ENCODE results near the gene ARHGAP4.

Gene ARHGAP4

DNA sequence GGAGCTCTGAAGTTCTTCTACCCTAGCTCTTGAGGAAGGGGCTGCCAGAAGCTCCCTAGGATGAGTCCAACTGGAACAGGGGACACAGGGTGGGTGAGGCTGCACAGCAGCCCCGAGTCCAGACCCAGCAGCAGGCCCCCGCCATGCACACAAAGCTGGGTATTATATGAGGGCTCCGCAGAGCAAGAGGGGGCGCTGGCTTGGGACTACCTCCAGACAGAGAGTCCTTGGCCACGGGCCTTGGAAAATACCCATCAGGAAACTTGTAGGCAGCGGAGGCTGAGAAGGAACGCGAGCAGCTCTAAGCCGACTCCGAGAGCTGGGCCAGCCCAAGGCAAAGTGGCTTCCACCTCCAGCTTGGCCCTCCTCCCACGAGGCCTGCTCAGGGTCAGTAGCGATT, 37.5 kb upstream of the ARHGAP4 start:
- no peak for DNase-seq (ENCODE audit: low read depth)

GRCh38 chrX:153961292-153961691, 35.2 kb upstream of the ARHGAP4 start:
- no peak for DNase-seq (ENCODE audit: low read depth)

- no peak for DNase-seq (ENCODE audit: low read depth)
Measured at GRCh38 chrX:153960786-153961185, 34.7 kb upstream of the ARHGAP4 start.

GRCh38 chrX:153960077-153960476, 34.0 kb upstream of the ARHGAP4 start:
- no peak for DNase-seq (ENCODE audit: low read depth)

DNA sequence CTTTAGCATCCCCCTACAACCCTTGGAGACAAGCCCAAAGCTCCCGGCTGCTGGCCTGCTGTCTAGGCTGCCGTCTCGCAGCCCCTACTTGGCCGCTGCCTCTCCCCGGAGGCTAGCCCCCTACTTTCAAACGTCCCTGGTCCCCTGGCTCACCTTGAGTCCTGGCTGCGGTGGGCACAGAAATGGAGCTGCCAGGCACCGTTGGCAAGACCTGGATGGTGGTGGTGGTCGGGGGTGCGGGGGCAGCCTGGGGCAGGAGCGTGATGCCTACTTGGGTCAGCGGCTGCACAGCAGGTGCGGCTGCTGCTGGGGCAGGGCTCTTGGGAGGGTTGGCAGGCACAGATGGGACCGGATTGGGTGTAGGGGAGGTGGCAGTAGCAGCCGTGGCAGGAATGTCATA, 33.6 kb upstream of the ARHGAP4 start:
- no peak for DNase-seq (ENCODE audit: low read depth)

DNA sequence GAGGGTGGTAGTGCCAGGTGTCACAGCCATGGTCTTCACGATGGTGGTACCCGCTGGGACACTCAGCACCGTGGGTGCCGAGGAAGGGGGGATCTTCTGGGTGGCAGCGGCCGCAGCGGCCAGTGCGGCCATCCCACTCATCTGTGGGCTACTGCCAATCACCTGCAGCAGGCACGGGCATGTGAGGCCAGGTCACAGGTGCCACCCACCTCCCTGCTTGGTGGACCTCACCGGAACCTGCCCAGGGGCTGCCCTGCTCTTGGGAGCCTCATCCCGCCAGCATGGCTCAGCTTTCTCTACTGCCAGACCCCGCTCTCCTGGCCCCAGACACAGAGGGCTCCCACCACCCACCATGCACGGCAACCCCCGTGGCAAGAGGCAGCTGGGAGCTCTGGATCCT, 32.5 kb upstream of the ARHGAP4 start:
- no peak for DNase-seq (ENCODE audit: low read depth)

- DNase-seq (ENCODE audit: low read depth) = no peak
Measured at GRCh38 chrX:153957224-153957623, 31.2 kb upstream of the ARHGAP4 start.

DNA sequence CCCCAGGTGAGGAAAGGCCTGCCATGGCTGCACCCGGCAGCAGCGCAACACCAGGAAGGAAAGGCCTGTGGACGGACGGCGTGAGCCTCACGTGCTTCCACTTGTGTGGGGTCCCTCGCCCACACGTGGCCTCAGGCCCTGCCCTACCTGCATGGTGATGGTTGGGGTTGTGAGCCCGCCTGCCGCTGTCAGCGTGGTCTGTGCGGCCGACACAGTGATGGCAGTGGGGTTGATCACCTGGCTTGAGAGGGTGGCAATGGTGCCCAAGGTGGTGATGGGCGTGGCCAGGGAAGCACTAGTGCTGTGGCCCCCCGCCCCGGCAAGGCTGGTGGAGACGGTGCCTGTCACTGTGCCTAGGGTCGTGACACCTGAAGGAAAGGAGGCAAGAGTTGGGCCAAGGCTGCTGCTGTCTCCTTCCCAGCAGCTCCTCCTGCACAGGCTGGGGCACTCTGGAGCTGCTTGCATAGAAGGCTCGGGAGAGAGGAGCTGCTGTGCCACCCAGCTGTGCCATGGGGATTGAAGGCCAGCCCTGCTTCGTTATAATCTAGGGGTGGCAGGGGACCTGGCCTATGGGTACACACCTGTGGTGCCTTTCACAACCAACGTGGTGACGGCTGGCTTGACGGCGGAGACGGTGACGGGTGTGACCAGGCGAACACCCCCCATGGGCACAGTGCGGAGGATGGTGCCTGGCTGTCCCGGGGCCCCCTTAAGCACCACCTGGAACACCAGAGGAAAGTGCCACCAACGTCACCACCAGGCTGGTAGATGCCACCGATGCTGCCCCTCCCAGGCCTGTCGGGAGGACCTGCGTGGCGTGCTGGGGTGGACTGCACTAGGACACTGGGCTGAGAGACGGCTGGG, 30.2 kb upstream of the ARHGAP4 start:
- DNase-seq (ENCODE audit: low read depth) = no peak

DNA sequence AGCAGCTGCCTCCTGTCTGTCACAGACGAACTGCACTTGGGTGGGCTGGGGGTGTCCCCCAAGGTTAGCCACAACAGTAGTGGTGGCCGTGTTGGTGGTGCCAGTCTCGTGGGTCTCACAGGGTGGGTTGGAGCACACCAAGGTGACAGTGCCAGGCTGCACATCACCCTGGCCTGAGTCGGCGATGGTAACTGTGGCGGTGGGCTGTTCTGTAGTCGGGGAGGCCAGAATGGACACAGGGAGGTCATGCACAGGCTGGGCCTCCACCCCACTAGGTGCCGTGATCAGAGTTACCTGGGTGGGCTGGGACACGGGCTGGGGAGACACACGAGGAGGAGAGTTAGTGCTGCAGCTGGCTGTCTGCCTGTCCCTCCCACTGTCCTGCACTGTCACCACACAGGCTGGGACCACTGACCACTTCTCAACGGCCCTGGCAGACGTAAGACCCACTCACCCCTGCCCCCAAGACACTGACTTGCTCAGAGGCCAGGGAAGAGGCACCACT, 29.2 kb upstream of the ARHGAP4 start:
- DNase-seq (ENCODE audit: low read depth) = no peak

GRCh38 chrX:153954558-153955227, 28.6 kb upstream of the ARHGAP4 start:
- no peak for DNase-seq (ENCODE audit: low read depth)

DNA sequence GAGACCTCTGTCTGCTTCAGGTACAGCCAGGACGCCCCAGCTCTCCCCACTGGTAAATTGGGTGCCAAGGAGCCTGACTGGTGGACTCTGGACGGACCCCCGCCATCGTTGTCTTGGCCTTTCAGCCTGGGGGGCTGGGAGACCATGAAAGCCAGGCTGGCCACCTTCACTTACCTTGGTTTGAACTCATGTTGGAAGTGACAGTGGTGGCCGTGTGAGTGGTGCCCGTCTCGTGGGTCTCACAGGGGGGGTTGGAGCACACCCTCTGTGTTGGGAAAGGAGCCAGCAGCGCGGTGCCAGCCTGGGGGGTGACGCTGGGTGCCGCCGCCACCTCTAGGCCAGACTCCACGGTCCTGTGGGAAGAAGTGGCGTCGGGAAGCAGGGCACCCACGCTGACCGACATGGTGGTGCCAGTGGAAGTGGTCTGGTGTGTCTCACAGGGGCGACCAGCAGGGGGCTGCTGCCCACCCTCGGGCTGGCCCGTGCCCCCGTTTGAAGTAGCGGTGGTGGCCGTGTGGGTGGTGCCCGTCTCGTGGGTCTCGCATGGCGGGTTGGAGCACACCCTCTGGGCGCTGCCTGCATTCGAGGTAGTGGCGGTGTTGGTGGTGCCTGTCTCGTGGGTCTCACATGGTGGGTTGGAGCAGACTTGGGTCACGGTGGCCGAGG, 28.0 kb upstream of the ARHGAP4 start:
- DNase-seq (ENCODE audit: low read depth) = no peak

GRCh38 chrX:153953342-153953830, 27.3 kb upstream of the ARHGAP4 start:
- peak; percentile 13 for DNase-seq (ENCODE audit: low read depth)

DNA sequence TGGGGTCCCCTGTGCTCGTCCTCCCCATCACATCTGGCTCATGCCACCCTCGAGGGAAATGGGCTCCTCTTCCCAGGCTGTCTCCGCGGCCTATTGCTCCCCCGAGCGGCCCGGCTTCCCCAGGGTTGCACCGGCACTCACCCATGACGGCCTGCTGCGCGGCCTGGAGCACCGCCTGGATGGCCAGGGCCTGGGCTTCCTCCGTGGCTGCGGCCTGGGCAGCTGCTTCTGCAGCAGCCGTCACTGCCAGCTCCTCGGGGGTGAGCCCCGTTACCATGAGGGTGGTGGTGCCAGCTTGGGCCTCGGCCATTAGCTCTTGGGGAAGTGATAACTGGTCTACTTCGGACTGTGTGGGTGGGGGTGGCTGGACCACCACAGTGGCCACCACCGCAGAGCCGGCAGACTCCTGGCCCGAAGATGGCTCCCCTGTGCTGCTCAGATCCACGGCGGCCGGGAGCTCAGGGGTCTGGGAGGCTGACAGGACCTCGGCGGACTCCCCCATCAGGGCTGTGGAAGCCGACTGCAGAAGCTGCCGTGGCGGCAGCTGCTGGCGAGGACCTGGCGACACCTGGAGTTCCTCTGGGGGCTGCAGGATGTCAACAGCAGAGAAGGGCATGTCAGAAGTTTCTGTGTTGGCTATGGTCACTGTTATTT, 26.4 kb upstream of the ARHGAP4 start:
- DNase-seq (ENCODE audit: low read depth) = no peak

DNA sequence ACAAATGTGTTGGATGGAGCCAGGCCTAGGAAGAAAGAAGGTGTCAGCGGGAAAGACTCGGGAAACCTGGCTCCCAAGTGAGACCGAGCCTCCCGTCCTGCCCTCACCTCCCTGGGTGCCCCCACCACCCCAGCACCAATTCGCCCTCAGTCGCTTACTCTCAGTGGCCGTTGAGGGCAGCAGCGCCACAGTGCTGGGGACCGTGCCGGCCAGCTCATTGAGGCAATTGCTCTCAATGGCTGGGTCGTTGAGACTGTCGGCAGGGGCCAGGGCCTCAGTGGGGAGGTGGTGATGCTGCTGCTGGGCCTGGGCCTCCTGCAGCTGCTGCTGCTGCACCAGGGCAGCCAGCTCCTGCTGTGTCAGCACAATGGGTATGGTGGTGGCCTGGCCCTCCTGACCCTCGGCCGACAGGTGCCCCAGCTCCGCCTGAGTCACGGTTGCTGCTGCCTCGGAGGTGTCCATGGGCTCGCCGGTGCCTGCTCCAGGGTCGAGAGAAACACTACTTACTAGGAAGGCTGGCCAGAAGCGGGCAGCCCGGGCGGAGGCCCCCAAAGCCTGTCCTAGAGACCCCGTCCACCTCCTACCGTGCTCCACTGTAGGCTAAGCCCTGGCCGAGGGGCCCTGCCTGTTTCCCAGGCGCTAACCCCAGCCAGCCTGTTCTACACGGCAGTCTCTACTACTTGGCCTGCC, 25.8 kb upstream of the ARHGAP4 start:
- no peak for DNase-seq (ENCODE audit: low read depth)

DNA sequence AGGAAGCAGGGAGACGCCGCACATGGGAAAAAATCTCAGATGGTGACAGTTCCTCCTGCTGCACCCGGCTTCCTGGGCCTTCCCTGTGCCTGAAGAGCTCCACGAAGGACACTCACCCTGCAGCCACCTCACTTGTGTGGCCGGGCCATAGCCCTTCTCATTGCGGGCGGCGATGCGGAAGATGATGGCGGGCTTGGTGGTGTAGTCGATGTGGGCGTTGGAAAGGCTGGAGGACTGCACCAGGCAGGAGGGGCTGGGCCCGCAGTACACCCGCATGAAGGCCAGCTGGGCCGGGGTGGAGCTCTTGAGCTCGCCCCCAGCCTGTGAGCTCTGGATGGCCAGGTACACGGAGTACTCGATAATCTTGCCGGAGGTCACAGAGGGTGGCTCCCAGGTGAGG, 24.1 kb upstream of the ARHGAP4 start:
- DNase-seq (ENCODE audit: low read depth) = no peak

GRCh38 chrX:153948847-153949805, 23.1 kb upstream of the ARHGAP4 start:
- no peak for DNase-seq (ENCODE audit: low read depth)

DNA sequence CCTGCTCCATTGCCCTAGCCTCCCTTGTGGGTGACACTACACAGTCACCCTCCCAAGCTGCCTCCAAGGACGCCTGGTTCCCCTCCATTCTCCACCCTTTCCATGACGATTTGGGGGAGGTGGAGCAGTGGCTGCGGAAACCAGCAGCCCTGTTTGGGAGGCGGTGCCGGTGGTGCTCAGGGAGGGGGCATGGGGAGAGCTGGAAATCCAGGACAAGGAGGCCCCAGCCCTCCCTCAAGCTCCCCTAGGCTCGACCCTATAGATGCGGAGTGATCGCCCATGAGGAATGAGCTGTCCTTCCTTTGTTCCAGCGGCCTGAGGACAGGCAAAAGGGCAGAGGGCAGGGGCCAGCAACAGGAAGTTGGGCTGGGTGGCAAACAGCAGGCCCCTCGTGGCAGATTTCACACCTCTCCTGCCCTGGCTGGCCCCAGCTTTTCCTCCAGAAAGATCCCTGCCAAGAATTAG, 22.0 kb upstream of the ARHGAP4 start:
- no peak for DNase-seq (ENCODE audit: low read depth)

GRCh38 chrX:153947009-153947769, 21.1 kb upstream of the ARHGAP4 start:
- peak; percentile 50 for DNase-seq (ENCODE audit: low read depth)

Data from stromal cell of bone marrow (primary cell).